Activated CD4-positive, alpha-beta T cell treated with anti-CD3 and anti-CD28 coated beads for 4 hours (primary cell): ENCODE measurements around the gene TSC22D2.
A peak's percentile ranks its signal among the peaks of the same experiment; 100 is the strongest.

Experiments
- DNase-seq, 2 donors: peaks; one replicate each; pipeline ENCODE4 v3.0.0-alpha.2; 2020

The TSC22D2 gene

GRCh38 chr3:150385296-150386242 is 22.5 kb upstream of the TSC22D2 start:
- DNase-seq = peak in 1 of 2 donors; percentile 3

- no peak for DNase-seq
Measured at GRCh38 chr3:150388498-150389418, 19.3 kb upstream of the TSC22D2 start.

- no peak for DNase-seq
Measured at GRCh38 chr3:150390087-150390486, 18.0 kb upstream of the TSC22D2 start.

- DNase-seq = no peak
Measured at GRCh38 chr3:150391161-150391560, 16.9 kb upstream of the TSC22D2 start.

- DNase-seq = no peak
Measured at GRCh38 chr3:150393745-150394144, 14.4 kb upstream of the TSC22D2 start.

GRCh38 chr3:150394606-150395005 is 13.5 kb upstream of the TSC22D2 start:
- no peak for DNase-seq

GRCh38 chr3:150396491-150396890 is 11.6 kb upstream of the TSC22D2 start:
- DNase-seq = no peak

GRCh38 chr3:150396956-150397550 is 11.0 kb upstream of the TSC22D2 start:
- DNase-seq = no peak

- DNase-seq = no peak
Measured at GRCh38 chr3:150399060-150399459, 9.0 kb upstream of the TSC22D2 start.

GRCh38 chr3:150401285-150401684 is 6.8 kb upstream of the TSC22D2 start:
- no peak for DNase-seq

- DNase-seq = no peak
Measured at GRCh38 chr3:150402217-150402616, 5.9 kb upstream of the TSC22D2 start.

GRCh38 chr3:150404023-150404422 is 4.1 kb upstream of the TSC22D2 start:
- DNase-seq = no peak

- DNase-seq = peak in 1 of 2 donors; percentile 35
Measured at GRCh38 chr3:150407051-150407807, 869 bp upstream of the TSC22D2 start.

GRCh38 chr3:150407808-150408220 is 284 bp upstream of the TSC22D2 start:
- DNase-seq = no peak

- no peak for DNase-seq
Measured at GRCh38 chr3:150409125-150409511, 1.0 kb downstream of the TSC22D2 start.

GRCh38 chr3:150409512-150410310 is 1.6 kb downstream of the TSC22D2 start:
- peak; percentile 69 to 70 for DNase-seq

GRCh38 chr3:150410311-150411105 is 2.4 kb downstream of the TSC22D2 start:
- DNase-seq = peak; percentile 13 to 14

GRCh38 chr3:150411106-150411460 is 3.0 kb downstream of the TSC22D2 start:
- DNase-seq = no peak

GRCh38 chr3:150411546-150411945 is 3.4 kb downstream of the TSC22D2 start:
- DNase-seq = no peak

- DNase-seq = no peak
Measured at GRCh38 chr3:150411976-150412375, 3.9 kb downstream of the TSC22D2 start.
